Activated T-helper 1 cell treated with anti-CD3 and anti-CD28 coated beads, Interleukin-12 subunit alpha, Interleukin-12 subunit beta, Interleukin-2, Interleukin-4 antibody, amounts not matched to agents 30 ng/mL and 10 ng/mL and 1 ng/mL, durations not matched to agents 14 hours and 24 hours and 36 hours (primary cell): ENCODE results near the gene TMEM269. TPM values are rescaled to one million over a fixed set of nuclear protein-coding genes. Genes with fewer than 3 reads are reported as not detected.
A peak's percentile ranks its signal among the peaks of the same experiment; 100 is the strongest.

Source experiments
- DNase-seq: peaks from one replicate; pipeline ENCODE4 v3.0.0; 2021; ENCODE audit warnings: low spot score
- H3K27ac Mint-ChIP-seq: one replicate; pipeline ENCODE4 v1.8.0; 2021; ENCODE audit warnings: mild to moderate bottlenecking, mixed read lengths
- H3K27me3 Mint-ChIP-seq: one replicate; pipeline ENCODE4 v1.8.0; 2022; ENCODE audit warnings: mild to moderate bottlenecking, moderate library complexity, mixed read lengths; ENCODE audit not compliant: insufficient read depth
- H3K36me3 Mint-ChIP-seq: one replicate; pipeline ENCODE4 v1.8.0; 2021; ENCODE audit warnings: low read depth, mixed read lengths
- H3K4me1 Mint-ChIP-seq: one replicate; pipeline ENCODE4 v1.8.0; 2021; ENCODE audit warnings: low read depth, mixed read lengths
- H3K4me3 Mint-ChIP-seq: one replicate; pipeline ENCODE4 v1.8.0; 2021; ENCODE audit warnings: mild to moderate bottlenecking, moderate library complexity, mixed read lengths
- H3K9me3 Mint-ChIP-seq: one replicate; pipeline ENCODE4 v1.8.0; 2021; ENCODE audit warnings: mixed read lengths
- intact Hi-C: fragments of 100-400 bp; cut with micrococcal nuclease; formaldehyde crosslinking; loops from one replicate; pipeline ENCODE4 v1.15.1; 2024
- total RNA-seq: library from RNA; stranded (reverse); gene quantifications from 2 replicates; pipeline ENCODE4 v1.2.3, GENCODE V29; 2022

TMEM269 gene
- total RNA-seq, 1 donor from 2014 or later: 0.29 TPM

DNA sequence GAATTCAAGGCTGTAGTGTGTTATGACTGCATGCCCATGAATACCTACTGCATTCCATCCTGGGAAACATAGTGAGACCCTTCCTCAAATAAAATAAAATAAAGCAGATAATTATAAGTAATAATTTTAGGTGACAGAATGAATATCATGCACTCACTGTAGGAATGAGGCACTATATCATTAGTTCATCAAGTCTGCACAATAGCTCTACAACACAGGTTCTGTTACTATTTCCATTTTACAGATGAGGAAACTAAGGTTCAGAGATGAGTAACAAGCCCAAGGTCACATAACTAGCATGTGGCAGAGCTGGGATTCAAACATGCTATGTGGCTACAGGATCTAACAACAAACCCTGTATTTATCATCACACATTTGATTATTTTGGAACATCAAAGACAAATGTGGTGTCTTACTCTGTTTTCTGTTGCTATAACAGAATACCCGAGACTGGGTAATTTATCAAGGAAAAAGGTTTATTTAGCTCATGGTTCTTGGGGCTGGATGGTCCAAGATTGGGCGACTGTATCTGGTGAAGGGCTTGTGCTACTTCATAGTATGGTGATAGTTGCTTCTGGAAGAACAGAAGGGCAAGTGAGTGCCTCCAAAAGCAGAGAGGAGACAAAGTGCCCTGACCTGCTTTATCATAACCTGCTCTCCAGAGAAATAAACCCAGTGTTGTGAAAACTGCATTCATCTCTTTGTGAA, 56.8 kb downstream of the TMEM269 start:
- Mint-ChIP-seq H3K9me3 (no peaks in the 10 kb centered on the region), H3K4me1 (peaks cover 14% of the 10 kb centered on the region), H3K36me3 (no peaks in the 10 kb centered on the region), H3K27ac (no peak overlapping the region), H3K27me3 (no peaks in the 10 kb centered on the region), H3K4me3 (no peak overlapping the region)
- intact Hi-C loops: loop anchor here (10.0 kb wide), 3 partner anchors 333 to 1943 kb away; partner anchors contain the start of genes BEST4, CFAP57, EBNA1BP2 and ELOVL1
- DNase-seq: no peak

DNA sequence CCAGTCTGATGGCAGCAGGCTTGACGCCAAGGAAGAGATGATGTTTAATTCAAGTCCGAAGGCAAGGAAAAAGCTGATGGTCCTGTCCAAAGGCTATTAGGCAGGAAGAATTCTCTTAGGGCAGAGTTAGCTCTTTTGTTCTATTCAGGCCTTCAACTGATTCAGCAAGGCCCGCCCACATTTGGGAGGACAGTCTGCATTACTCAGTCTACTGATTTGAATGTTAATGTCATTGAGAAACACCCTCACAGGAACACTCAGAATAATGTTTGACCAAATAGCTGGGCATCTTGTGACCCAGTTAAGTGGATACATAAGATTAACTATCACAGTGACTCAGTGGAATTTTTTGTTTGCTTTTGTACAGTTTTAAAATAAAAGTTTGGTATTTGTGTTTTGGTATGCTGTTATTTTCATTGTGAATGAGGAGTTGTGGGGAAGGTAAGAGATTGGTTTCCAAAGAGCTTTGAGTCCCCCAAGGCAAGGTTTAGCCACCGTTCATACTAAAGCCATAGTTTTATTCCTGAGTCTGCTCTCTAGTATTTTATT, 59.9 kb downstream of the TMEM269 start:
- Mint-ChIP-seq H3K4me3 (peak overlapping the region; percentile 23), H3K9me3 (no peaks in the 10 kb centered on the region), H3K36me3 (peaks cover 9% of the 10 kb centered on the region), H3K27me3 (no peaks in the 10 kb centered on the region), H3K27ac (no peak overlapping the region), H3K4me1 (peaks cover 37% of the 10 kb centered on the region)
- intact Hi-C loops: loop anchor here (10.0 kb wide), 3 partner anchors 330 to 1940 kb away; partner anchors contain the start of genes BEST4, CFAP57, EBNA1BP2 and ELOVL1
- no peak for DNase-seq

DNA sequence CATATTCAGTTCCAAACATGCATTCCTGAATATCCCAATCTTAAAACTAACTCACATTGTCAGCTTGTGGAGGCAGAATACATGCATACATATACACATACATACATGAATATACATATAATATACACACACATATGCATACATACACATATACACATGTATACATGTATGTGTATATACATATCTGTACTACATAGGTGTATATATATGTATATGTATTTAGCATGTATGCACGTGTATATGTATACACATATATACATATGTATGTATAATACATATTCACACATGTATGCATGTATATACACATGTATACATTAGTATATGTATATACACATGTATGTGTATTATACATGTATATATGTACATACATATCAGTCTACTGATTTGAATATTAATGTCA, 60.4 kb downstream of the TMEM269 start:
- intact Hi-C loops: loop anchor here (10.0 kb wide), 3 partner anchors 330 to 1940 kb away; partner anchors contain the start of genes BEST4, CFAP57, EBNA1BP2 and ELOVL1
- H3K4me3 Mint-ChIP-seq: no peak overlapping the region
- H3K4me1 Mint-ChIP-seq: peaks cover 41% of the 10 kb centered on the region
- no peaks in the 10 kb centered on the region for H3K9me3 Mint-ChIP-seq
- H3K27ac Mint-ChIP-seq: no peak overlapping the region
- DNase-seq: no peak
- peaks cover 13% of the 10 kb centered on the region for H3K36me3 Mint-ChIP-seq
- H3K27me3 Mint-ChIP-seq: no peaks in the 10 kb centered on the region

DNA sequence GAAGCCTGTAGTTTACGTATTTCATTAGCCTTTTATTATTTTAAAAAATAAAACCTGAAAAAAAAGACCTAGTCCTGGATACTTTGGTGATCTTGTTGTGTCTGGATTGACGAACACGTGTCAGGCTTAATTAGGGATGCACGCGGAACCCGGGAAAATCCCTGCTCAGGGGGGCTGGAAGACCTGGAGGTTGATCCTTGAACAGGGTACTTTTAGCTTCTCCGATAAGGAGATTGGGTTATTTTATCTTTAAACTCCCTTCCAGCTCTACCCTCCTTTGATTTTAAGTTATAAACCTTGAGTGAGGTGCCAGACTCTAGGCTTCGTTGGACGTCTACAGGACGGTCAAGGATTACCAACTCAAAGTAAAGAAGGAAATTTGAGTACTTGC, 61.1 kb downstream of the TMEM269 start:
- Mint-ChIP-seq H3K4me1 (peaks cover 41% of the 10 kb centered on the region), H3K27ac (peak overlapping the region; percentile 78), H3K27me3 (no peaks in the 10 kb centered on the region), H3K9me3 (peaks cover 3% of the 10 kb centered on the region), H3K36me3 (peaks cover 19% of the 10 kb centered on the region), H3K4me3 (peak overlapping the region; percentile 97)
- intact Hi-C loops: loop anchor here (1.0 to 10.0 kb wide), 11 partner anchors 30 to 1939 kb away; partner anchors contain the start of genes BEST4, C1orf50, CCDC30 and CFAP57
- no peak for DNase-seq

DNA sequence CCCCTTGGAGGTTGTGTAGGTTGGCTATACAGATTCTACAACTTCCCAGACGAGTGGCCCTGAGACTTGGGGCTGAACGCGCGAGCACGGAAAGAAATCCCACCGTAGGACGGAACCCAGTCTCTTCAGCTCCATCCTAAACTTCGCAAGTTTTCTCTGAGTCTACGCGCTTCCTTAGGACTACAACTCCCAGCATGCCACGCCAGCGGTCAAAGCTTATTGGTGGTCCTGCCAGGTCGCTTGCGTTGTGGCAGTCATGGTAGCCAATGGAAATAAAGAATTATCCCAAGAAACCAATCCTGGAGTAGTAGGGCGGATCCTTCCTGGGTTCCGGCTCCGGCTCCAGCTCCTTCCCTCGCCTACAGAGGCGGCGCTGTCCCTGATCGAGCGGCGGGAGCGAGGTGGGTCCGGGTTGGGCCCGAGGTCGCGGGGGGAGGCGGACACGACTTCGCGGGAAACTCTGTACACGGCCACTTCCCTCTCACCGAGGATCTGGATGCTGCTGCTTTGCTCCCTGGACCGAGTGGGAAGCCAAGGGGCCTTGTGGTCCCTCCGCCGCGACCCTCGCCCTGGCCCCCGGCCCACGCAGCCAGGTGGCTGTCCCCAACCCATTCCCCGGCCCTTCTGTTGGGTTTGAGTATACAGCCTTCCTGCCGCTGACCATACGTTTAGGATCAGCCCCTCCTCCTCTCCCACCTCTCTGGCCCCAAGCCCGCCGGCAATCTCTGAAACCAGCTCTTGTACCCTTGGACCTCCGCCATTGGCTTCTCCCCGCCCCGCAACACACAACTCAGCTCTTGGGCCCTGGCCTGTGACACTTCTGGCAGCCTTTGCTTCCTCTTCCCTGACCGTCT, 61.7 kb downstream of the TMEM269 start, which contains the start of gene ZNF691:
Gene ZNF691 (plus strand): TSS at position 357 of the 854 bp plus-strand sequence. CDS start 3,046 bp downstream, outside the sequence.
- peak; percentile 86 for DNase-seq
- intact Hi-C loops: loop anchor here (1.0 to 10.0 kb wide), 11 partner anchors 30 to 1938 kb away; partner anchors contain the start of genes BEST4, C1orf50, CCDC30 and CFAP57
- Mint-ChIP-seq H3K4me3 (peak within 1 kb of the TSS; percentile 97), H3K27ac (peak within 1 kb of the TSS; percentile 78), H3K4me1 (peaks cover 41% of the 10 kb centered on the region), H3K27me3 (no peaks in the 10 kb centered on the region), H3K36me3 (peaks cover 26% of the 10 kb centered on the region), H3K9me3 (peaks cover 6% of the 10 kb centered on the region)

DNA sequence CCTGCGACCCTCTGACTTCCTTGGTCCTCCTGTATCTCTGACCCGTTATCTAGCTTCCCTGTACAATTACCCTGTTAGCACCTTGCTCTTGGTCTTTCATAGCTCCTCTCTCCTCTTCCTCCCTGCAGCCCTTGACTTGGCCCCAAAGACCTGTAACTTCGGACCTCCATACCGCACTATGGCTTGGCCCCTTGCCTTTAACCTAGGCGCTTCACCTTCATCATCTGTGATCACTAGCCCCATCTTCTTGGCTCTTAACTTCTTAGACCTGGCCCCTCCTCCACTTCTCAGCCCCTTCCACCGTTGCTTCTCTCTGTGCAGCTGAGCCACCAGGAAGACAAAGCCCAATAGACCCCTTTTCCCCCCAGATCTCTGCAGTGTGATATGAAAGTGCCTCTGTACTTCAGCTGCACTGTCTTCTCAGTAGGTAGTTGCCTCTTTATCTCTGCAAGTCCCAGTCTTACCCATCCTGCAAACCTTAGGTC, 62.4 kb downstream of the TMEM269 start:
- H3K9me3 Mint-ChIP-seq: peaks cover 6% of the 10 kb centered on the region
- intact Hi-C loops: loop anchor here (2.0 to 10.0 kb wide), 5 partner anchors 68 to 1938 kb away; partner anchors contain the start of genes BEST4, CFAP57, EBNA1BP2 and ELOVL1
- H3K4me1 Mint-ChIP-seq: peaks cover 41% of the 10 kb centered on the region
- H3K27me3 Mint-ChIP-seq: no peaks in the 10 kb centered on the region
- peak overlapping the region; percentile 97 for H3K4me3 Mint-ChIP-seq
- H3K36me3 Mint-ChIP-seq: peaks cover 29% of the 10 kb centered on the region
- H3K27ac Mint-ChIP-seq: peak overlapping the region; percentile 68
- DNase-seq: no peak

DNA sequence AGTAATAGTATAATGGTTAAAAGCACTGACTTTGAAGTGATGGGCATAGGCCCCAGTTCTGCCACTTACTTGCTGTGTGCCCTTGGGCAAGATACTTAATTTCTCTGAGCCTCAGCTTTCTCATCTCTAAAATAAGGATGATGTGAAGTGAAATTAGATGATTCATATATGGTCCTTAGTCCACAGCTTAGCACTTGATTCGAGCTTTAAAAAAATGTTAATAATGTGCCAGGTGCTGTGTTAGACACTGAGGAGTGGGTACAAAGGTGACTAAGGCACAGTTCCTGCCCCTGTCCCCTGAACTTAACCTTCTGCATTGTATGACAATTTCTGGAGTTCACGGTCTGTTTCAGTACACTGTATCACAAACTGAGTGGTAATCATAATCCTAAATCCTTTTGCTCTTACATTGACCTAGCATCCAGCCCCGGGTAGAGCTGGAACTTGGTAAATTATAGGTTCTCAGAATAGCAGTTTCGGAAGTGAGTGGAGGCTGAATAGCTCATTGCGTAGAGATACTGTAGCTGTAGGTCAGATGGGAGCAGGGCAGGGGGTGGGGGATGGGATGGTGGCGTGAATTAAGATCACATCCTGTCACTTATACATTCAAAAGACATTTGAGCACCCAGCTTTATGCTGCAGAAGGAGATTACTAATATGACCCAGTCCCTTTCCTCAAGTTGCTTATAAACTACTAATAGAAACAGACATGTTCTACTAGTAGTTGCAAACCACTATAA, 63.1 kb downstream of the TMEM269 start:
- H3K27ac Mint-ChIP-seq: peak overlapping the region; percentile 68
- peaks cover 33% of the 10 kb centered on the region for H3K36me3 Mint-ChIP-seq
- peaks cover 41% of the 10 kb centered on the region for H3K4me1 Mint-ChIP-seq
- H3K9me3 Mint-ChIP-seq: peaks cover 6% of the 10 kb centered on the region
- no peak for DNase-seq
- intact Hi-C loops: loop anchor here (2.0 to 10.0 kb wide), 5 partner anchors 69 to 1937 kb away; partner anchors contain the start of genes BEST4, CFAP57, EBNA1BP2 and ELOVL1
- H3K27me3 Mint-ChIP-seq: no peaks in the 10 kb centered on the region
- peak overlapping the region; percentile 97 for H3K4me3 Mint-ChIP-seq

DNA sequence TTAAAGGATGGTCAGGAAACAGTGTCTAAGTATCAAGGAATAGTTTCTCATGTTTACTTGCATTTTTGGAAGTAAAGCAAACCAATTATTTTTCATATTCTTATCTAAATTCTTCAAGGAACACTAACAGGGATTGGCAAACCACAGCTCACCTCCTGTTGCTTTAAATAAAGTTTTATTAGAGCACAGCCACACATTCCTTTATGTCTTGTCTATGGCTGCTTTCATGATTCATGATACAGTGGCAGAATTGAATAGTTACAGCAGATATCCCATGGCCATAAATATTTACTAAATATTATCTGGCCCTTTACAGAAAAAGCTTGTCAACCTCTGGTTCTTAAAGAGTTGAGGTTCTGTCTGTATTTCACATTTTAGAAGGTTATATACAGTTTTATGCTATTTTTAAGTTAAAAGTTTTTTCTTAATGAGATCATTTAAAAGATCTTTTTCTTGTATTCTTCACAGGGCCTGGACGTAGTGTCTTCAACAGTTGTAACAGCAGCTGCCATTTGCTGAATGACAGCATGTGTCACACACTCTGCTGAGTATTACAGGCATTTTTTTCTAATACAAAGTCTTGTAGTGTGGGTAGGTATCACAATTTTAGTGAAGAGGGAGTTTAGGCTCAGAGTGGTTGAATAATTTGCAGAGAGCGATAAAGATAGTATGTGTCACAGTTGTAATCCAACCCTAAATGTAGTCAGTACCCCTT, 64.2 kb downstream of the TMEM269 start:
- intact Hi-C loops: loop anchor here (10.0 kb wide), 3 partner anchors 326 to 1936 kb away; partner anchors contain the start of genes BEST4, CFAP57, EBNA1BP2 and ELOVL1
- Mint-ChIP-seq H3K4me1 (peaks cover 41% of the 10 kb centered on the region), H3K27me3 (no peaks in the 10 kb centered on the region), H3K4me3 (no peak overlapping the region), H3K27ac (no peak overlapping the region), H3K36me3 (peaks cover 33% of the 10 kb centered on the region), H3K9me3 (peaks cover 6% of the 10 kb centered on the region)
- no peak for DNase-seq

DNA sequence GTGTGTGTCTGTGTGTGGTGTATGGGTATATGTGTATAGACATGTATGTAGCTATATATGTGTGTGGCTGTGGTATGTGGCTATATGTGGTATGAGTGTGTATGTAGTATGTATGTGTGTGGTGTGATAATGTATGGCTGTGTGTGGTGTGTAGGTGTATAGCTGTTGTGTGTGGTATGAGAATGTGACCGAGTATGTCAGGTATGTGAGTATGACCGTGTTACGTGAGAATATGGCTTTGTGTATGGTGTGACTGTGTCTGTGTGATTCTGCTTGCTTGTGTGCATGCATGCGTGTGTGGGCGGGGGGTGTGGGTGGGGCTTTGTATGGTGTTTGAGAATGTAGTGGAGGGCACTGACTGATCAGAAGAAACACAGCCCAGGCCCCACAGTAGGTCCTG, 65.2 kb downstream of the TMEM269 start:
- intact Hi-C loops: loop anchor here (10.0 kb wide), 3 partner anchors 325 to 1935 kb away; partner anchors contain the start of genes BEST4, CFAP57, EBNA1BP2 and ELOVL1
- H3K4me3 Mint-ChIP-seq: no peak overlapping the region
- H3K27me3 Mint-ChIP-seq: no peaks in the 10 kb centered on the region
- peaks cover 6% of the 10 kb centered on the region for H3K9me3 Mint-ChIP-seq
- H3K36me3 Mint-ChIP-seq: peaks cover 33% of the 10 kb centered on the region
- no peak overlapping the region for H3K27ac Mint-ChIP-seq
- peaks cover 35% of the 10 kb centered on the region for H3K4me1 Mint-ChIP-seq
- DNase-seq: no peak
